ENCODE results near the gene C3orf70.

Gene C3orf70

DNA sequence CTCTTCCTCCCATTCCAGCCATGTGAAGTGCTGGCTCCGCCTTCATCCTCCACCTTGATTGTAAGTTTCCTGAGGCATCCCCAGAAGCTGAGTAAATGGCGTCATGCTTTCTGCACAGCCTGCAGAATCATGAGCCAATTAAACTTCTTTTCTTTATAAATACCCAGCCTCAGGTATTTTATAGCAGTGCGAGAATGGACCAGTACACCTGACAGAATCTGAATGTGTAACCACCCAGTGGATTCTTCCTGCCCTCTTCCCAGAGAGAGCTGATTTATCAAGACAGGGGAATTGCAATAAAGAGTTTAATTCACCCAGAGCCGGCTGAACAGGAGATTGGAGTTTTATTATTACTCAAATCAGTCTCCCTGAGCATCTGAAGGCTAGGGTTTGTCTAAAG is 86.6 kb downstream of the C3orf70 start:
- no peak for DNase-seq

DNA sequence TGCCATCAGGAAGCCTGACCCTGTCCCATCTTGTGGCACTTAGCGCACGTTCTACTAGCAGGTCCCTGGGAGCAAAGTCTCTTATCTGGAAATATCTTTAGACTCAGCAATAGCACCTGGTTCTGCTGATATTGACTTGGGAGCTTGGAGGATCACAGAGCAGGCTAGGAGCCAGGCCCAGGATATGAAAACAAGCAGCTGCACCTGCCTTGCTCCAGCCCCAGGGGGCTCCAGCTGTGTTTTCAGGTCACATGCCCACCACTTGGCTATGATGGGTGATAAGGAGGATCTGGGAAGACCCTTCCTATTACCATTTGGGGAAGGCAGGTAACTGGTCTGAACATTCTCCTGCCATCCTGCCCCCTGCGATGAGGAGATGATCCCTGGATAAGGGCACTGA is 87.8 kb downstream of the C3orf70 start:
- in situ Hi-C loops (cut with HindIII; ENCODE audit: low pct_ligation_motif_present, low pct_unique_long_range_greater_than_20kb, low sequenced_read_pairs): no loop called here
- DNase-seq: no peak

More for the DNA sequence above, 86.6 kb downstream of the C3orf70 start:
- in situ Hi-C loops (cut with HindIII; ENCODE audit: low pct_ligation_motif_present, low pct_unique_long_range_greater_than_20kb, low sequenced_read_pairs): no loop called here

DNA sequence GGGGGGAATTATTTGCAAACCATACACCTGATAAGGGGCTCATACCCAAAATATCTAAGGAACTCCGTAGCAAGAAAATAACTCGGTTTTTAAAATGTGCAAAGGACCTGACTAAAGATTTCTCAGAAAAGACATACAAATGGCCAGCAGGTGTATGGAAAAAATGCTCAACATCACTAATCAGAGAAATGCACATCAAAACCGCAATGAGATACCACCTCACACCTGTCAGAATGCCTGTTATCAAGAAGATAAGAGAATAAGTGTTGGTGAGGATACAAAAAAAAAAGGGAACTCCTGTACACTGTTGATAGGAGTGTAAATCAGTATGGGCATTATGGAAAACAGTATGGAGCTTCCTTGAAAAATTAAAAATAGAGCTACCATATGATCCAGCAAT is 89.4 kb downstream of the C3orf70 start:
- DNase-seq: no peak
- in situ Hi-C loops (cut with HindIII; ENCODE audit: low pct_ligation_motif_present, low pct_unique_long_range_greater_than_20kb, low sequenced_read_pairs): no loop called here

DNA sequence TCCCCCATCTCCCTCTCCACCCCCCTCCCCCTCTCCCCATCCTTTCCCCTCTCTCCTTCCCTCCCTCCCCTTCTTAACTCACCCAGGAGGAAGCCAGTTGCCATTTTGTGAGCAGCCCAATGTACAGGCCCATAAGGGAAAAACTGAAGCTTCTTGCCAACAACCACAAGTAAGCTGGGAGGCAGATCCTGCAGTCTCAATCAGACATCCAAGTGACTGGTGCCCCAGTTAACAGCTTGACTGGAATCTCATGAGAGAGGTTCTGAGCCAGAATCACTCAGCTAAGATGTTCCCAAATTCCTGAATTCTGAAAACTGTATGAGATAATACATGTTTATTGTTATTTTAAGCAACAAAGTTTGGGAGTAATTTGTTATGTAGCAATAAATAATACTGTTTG is 90.7 kb downstream of the C3orf70 start:
- no peak for DNase-seq
- in situ Hi-C loops (cut with HindIII; ENCODE audit: low pct_ligation_motif_present, low pct_unique_long_range_greater_than_20kb, low sequenced_read_pairs): no loop called here

DNA sequence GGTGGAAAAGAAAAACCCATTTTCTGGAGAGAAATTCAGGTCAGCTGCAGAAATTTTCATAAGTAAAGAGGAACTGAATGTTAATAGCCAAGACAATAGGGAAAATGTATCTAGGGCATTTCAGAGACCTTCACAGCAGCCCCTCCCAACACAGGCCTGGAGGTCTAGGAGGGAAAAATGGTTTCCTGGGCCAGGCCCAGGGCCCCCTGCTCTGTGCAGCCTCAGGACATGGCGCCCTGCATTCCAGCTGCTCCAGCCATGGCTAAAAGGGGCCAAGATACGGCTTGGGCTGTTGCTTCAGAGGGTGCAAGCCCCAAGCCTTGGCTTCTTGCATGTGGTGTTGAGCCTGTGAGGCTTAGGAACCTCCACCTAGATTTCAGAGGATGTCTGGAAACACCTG is 92.2 kb downstream of the C3orf70 start:
- DNase-seq: no peak
- in situ Hi-C loops (cut with HindIII; ENCODE audit: low pct_ligation_motif_present, low pct_unique_long_range_greater_than_20kb, low sequenced_read_pairs): no loop called here

DNA sequence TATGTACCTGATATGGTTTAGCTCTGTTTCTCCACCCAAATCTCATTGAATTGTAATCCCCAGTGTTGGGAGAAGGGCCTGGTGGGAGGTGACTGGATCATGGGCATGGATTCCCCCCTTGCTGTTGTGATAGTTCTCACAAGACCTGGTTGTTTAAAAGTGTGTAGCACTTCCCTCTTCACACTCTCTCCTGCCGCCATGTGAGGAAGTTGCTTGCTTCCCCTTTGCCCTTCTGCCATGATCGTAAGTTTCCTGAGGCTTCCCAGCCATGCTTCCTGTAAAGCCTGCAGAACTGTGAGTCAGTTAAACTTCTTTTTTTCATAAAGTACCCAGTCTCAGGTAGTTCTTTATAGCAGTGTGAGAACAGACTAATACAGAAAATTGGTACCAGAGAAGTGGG is 93.1 kb downstream of the C3orf70 start:
- in situ Hi-C loops (cut with HindIII; ENCODE audit: low pct_ligation_motif_present, low pct_unique_long_range_greater_than_20kb, low sequenced_read_pairs): no loop called here
- no peak for DNase-seq

DNA sequence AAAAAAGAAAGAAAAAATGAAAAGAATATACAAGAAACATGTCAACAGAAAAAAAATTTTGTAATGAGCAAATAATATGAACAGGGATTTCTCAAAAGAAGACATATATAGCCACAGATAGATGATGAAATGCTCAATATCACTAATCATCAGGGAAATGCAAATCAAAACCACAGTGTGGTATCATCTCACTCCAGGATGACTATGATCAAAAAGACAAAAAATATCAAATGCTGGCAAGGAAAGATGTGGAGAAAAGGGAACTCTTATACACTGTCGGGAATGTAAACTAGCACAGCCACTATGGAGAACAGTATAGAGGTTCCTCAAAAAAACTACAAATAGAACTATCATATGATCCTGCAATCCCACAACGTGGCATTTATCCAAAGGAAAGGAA is 94.1 kb downstream of the C3orf70 start:
- in situ Hi-C loops (cut with HindIII; ENCODE audit: low pct_ligation_motif_present, low pct_unique_long_range_greater_than_20kb, low sequenced_read_pairs): no loop called here

DNA sequence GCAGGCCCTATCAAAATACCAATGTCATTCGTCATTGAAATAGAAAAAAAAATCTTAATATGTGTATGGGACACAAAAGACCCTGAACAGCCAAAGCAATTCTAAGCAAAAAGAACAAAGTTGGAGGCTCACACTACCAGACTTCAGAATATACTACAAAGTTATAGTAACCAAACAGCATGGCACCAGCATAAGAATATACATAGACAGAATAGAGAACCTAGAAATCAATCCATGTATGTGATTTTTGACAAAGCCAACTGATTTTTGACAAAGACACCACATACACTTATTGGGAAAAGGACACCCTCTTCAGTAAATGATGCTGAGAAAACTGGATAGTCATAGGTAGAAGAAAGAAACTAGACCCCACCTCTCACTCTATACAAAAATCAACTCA is 95.0 kb downstream of the C3orf70 start:
- DNase-seq: no peak
- in situ Hi-C loops (cut with HindIII; ENCODE audit: low pct_ligation_motif_present, low pct_unique_long_range_greater_than_20kb, low sequenced_read_pairs): no loop called here

More for the DNA sequence above, 94.1 kb downstream of the C3orf70 start:
- DNase-seq: no peak

DNA sequence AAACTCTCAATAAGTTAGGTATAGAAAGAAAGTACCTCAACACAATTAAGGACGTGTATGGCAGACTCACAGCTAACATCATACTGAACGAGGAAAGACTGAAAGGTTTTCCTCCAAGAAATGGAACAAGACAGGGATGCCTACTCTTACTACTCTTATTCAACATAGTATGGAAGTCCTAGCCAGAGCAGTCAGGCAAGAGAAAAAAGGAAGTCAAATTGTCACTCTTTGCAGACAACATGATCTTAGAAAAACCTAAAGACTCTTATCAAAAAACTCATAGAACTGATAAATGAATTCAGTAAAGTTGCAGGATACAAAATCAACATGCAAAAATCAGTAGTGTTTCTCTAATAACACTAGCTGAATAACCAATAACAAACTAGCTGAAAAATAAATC is 96.0 kb downstream of the C3orf70 start:
- no peak for DNase-seq
- in situ Hi-C loops (cut with HindIII; ENCODE audit: low pct_ligation_motif_present, low pct_unique_long_range_greater_than_20kb, low sequenced_read_pairs): no loop called here

DNA sequence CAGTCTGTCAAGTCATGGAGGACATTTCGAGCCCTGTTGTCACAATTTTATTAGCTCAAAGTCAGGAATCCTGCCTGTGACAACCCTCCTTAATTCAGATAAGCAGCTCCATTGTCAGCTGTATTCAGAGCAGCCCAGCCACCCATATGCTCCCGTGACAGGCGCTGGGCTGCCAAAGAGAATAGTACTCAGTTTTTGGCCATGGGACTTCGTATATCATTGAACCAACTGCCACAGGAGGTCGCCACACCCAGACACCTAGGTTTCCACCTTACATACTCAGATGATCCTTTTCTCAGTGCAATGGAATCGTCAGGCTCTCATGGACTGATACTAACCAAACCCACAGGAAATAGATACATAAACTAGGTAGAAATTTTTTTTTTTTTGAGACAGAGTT is 100.2 kb downstream of the C3orf70 start:
- in situ Hi-C loops (cut with HindIII; ENCODE audit: low pct_ligation_motif_present, low pct_unique_long_range_greater_than_20kb, low sequenced_read_pairs): no loop called here
- no peak for DNase-seq

DNA sequence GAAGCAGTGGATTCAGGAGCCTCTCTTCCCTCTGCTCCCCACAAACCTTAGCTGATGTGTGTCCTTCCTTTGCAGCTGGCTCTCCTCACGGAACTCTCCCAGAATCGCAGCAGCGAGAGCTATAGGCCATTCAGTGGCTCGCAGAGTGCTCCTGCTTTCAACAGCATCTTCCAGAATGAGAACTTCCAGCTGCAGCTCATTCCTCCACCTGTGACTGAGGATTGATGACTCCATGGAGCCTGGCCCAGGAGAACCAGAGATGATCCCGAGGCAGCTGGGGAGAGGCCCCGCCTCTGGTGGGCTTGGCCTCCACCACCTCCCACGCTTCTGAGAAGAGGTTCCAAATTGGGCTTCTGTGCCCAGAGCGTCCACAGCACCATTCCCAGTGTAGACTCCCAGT is 101.1 kb downstream of the C3orf70 start:
- DNase-seq: no peak

DNA sequence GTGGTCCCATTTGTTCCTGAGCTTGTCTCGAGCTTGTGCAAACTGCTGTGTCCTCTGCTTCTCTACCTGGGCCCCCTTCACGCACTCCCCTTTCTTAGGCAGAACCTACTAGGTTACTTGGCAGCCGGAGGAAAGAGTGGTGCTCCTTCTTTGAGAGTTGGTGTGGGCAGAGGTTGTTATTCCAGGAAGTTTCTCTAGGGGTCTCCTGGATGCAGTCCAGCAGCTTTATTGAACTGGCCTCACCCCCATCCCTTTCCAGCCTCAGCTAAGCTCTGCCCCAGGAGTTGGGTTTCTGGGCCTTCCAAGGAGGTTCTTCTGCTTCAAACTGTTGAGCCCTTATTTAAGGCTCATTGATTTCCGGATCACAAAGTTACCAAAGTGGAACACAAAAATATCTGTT is 103.2 kb downstream of the C3orf70 start:
- no peak for DNase-seq
- in situ Hi-C loops (cut with HindIII; ENCODE audit: low pct_ligation_motif_present, low pct_unique_long_range_greater_than_20kb, low sequenced_read_pairs): no loop called here

More for the DNA sequence above, 101.1 kb downstream of the C3orf70 start:
- in situ Hi-C loops (cut with HindIII; ENCODE audit: low pct_ligation_motif_present, low pct_unique_long_range_greater_than_20kb, low sequenced_read_pairs): no loop called here

DNA sequence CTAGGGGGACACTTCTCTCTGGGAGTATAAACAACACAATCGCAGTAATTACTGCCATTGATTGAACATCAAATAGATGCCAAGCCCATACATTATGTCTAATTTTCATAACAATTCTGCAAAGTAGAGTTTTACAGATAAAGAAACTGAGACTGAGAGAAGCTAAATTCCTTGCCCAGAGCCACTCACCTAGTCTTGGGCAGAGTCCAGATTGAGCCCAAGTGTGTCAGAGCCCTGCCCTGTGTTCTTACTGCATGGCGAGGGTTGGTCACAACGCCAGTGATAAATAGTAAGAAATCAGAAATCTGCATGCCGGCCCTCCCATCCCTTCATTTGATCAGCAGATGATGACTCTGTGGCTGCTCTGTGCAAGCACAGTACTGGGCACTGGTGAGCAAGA is 106.3 kb downstream of the C3orf70 start:
- DNase-seq: no peak
- in situ Hi-C loops (cut with HindIII; ENCODE audit: low pct_ligation_motif_present, low pct_unique_long_range_greater_than_20kb, low sequenced_read_pairs): no loop called here

DNA sequence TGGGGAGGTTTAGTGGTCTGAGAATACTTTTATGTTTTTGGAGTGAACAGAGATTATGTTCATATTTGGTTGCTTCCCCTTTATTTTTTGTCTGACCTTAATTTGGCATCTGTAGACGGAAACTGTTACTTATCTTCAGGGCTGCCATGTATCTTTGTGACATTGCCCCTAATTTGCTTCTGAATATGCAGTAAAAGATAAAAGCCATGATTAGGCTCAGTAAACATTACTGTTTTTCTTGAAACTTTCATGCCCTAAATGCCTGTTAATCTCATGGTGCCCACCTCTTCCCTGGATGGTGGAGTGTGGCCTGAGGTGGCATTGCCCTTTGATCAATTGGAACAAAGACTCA is 106.7 kb downstream of the C3orf70 start:
- no peak for DNase-seq
- in situ Hi-C loops (cut with HindIII; ENCODE audit: low pct_ligation_motif_present, low pct_unique_long_range_greater_than_20kb, low sequenced_read_pairs): no loop called here

DNA sequence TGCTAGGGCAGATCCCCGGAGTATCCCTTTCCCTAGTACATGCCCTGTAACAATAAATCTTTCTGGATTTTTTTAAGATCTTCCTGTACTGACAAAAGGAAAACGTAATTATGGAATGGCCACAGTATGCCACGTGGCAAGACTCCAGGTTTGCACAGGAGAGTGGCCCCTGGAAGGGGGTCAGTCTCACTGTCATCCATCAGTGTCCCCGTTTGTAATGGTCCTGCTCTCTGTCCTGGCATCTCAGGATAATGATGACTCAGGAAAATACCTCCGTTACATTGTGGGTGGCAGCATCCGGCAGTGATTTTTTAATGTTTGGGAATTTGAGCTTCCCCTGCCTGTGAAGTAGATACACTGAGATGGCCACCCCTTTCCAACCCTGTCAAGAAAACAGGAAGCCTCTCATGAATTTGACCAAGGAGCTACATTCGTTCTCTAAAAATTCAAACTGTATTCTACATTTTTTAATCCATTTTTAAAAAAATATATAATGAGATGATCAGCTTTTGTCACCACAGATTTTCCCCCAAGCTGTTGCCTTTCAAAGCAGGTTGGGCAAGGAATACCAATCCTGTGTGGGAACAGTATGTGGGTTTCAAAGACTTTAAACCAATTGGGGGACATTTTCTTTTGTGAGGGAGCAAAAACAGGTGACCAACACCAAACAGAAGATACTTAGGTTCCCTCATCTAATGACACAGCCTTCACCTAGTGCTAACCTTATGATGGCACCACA is 110.4 kb downstream of the C3orf70 start:
- no peak for DNase-seq
- in situ Hi-C loops (cut with HindIII; ENCODE audit: low pct_ligation_motif_present, low pct_unique_long_range_greater_than_20kb, low sequenced_read_pairs): no loop called here

DNA sequence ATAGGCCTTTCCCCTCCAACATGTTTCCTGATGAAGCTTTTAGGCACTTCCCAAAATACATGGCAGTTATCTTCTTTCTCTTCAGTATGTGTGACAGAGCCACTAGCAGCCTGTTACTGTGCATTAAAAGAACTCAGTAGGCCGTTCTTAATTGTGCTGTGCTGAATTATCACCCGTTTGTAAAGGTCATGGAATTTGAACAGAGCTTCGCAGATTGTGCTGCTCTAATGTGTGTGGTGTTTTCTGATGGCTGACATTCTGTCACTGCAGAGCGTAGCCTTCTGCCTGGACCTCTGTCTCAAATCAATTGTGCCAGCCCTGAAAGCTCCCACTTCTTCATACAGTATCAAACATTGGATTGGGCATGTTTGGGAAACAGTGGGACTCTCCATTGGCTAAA is 111.3 kb downstream of the C3orf70 start:
- DNase-seq: no peak
- in situ Hi-C loops (cut with HindIII; ENCODE audit: low pct_ligation_motif_present, low pct_unique_long_range_greater_than_20kb, low sequenced_read_pairs): no loop called here

DNA sequence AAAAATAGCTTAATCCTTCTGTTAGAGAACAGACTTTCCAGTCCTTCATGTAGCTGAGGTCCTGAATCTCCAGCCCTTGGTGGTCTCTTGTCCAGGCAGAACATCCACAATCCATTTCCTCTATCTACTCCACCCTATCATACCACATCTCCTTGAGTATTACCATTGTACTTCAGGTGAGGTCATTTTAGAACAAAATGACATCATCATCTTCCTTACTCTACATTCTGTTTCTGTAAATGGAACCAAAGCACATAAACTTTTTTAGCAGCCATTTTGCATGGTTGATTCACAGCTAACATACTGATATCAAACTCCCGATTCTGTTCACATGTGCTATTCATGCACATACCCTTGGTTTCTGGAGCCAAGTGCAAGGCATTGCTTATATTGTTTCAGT is 112.4 kb downstream of the C3orf70 start:
- no peak for DNase-seq
- in situ Hi-C loops (cut with HindIII; ENCODE audit: low pct_ligation_motif_present, low pct_unique_long_range_greater_than_20kb, low sequenced_read_pairs): no loop called here

DNA sequence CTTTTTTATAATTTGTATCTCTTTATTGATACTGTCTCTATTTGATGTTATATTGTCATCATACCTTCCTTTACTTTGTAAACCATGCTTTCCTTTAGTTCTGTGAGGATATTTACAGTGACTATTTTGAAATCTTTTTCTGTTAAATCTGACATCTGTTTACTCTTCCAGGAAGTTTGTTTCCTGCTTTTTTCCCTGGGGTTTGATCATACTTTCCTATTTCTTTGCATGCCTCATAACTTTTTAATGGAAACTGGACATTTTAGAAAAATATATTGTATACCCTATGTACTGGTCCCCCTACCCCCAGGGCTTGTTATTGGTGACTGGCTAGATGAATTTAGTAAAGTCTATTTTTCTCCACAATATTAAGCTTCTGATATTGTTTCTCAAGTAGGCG is 115.1 kb downstream of the C3orf70 start:
- DNase-seq: no peak
- in situ Hi-C loops (cut with HindIII; ENCODE audit: low pct_ligation_motif_present, low pct_unique_long_range_greater_than_20kb, low sequenced_read_pairs): no loop called here

DNA sequence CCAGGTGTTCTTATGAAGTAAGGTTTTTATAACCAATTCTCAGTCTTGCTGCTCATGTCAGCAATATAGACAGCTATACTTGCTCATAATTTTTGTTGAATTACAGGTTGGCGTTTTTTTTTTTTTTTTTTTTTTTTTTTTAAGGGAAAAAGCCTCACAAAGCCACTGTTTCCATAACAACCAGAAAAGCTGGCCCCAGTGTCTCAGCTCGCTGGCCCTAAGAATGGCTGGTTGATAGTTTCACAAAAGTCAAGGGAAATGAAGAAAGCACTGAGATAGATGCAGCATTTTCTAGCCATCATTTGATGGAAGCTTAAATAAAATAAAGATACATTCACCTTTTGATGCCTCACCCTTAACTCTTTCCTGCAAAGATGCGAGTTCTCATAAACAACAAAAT is 121.9 kb downstream of the C3orf70 start:
- in situ Hi-C loops (cut with HindIII; ENCODE audit: low pct_ligation_motif_present, low pct_unique_long_range_greater_than_20kb, low sequenced_read_pairs): no loop called here
- DNase-seq: no peak

DNA sequence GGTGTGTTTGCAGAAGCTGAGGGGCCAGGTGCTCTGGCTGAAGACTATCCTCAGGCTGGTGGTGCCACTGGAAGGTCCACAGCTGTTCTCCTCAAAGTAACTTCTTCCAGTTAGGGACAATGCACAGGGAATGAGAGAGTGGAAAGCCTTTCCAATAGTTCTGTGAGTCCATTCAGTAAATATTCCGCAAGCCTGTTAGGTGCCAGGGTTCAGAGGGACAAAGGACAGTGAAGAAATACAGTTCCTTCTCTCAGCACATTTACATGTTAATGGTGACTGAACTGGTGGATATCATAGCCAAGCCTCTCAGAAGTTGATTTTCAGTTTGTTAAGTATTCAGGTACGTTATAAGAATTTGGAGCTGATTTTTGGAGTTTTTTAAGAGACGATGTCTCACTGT is 122.5 kb downstream of the C3orf70 start:
- DNase-seq: no peak
- in situ Hi-C loops (cut with HindIII; ENCODE audit: low pct_ligation_motif_present, low pct_unique_long_range_greater_than_20kb, low sequenced_read_pairs): no loop called here

DNA sequence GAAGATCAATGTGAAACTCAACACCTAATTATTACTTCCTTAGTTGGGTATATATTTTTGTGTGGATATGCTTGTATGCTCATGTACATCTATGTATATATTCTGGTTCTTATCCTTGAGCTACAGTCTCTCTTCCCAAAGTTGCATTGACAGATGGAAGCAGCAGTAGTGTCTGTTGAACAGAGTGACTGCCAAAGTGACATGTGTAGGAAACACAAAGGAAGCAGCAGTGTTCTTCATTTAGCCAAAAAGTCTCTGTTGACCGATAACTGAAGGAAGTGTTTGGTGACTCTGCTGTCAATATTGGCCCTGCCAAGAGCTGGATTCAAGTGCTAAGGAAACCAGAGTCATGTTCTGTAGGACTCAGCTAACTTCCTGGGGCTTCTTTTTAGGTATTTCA is 123.8 kb downstream of the C3orf70 start:
- no peak for DNase-seq
- in situ Hi-C loops (cut with HindIII; ENCODE audit: low pct_ligation_motif_present, low pct_unique_long_range_greater_than_20kb, low sequenced_read_pairs): no loop called here

Measured in ACHN (cell line).